ENCODE measurements around the gene KLRC2. TPM values are rescaled to one million over a fixed set of nuclear protein-coding genes. Genes with fewer than 3 reads are reported as not detected.
"Not testable (repeated sequence)": the region's sequence is repeated elsewhere in the genome, so short reads cannot be mapped to it uniquely, and the experiment has no call there.

KLRC2 gene
- 10 to 100 TPM in 2 of 3 donors, 1 to 10 TPM in 1; 3.0 to 57.5 (median 11.4) TPM for total RNA-seq
- total RNA-seq (2013), result 152 TPM

- intact Hi-C loops (cut with micrococcal nuclease); H3K36me3 Mint-ChIP-seq; H3K9me3 Mint-ChIP-seq; H3K27me3 ChIP-seq (ENCODE audit: control insufficient read depth, insufficient read depth, low read length); H3K27me3 Mint-ChIP-seq (ENCODE audit: low read depth in 2 of 2); H3K9me3 ChIP-seq (ENCODE audit: control insufficient read depth, insufficient read depth, low read length); H3K4me1 ChIP-seq (ENCODE audit: control insufficient read depth, insufficient read depth, low read length); H3K36me3 ChIP-seq (ENCODE audit: control insufficient read depth, insufficient read depth, low read length): not testable (repeated sequence)
- peak within 1 kb of the TSS in 1 of 2 donors; percentile 60 for H3K27ac Mint-ChIP-seq
- peak within 1 kb of the TSS; percentile 25 for H3K27ac ChIP-seq (ENCODE audit: low read length)
- 31% methylated on average over 2 of the region's 3 CpGs for WGBS (ENCODE audit: insufficient coverage)
- H3K4me3 Mint-ChIP-seq, result peak within 1 kb of the TSS; percentile 37
- peaks cover 0 to 15% of the 10 kb centered on the region in 2 donors for H3K4me1 Mint-ChIP-seq
- peak within 1 kb of the TSS; percentile 35 for H3K4me3 ChIP-seq (ENCODE audit: low read length)
- DNase-seq (peak in 1 of 2 donors; percentile 11), ATAC-seq (peak in 2 of 3 donors; percentile 47 to 64)
Observed at GRCh38 chr12:10435816-10436215, at the start of gene KLRC2. TSS of gene KLRC2 (minus strand) at chr12:10436010. CDS start at chr12:10435986, 24 bp downstream.

GRCh38 chr12:10481901-10482300, 46.1 kb upstream of the KLRC2 start:
- H3K27me3 ChIP-seq (ENCODE audit: control insufficient read depth, insufficient read depth, low read length); H3K9me3 ChIP-seq (ENCODE audit: control insufficient read depth, insufficient read depth, low read length); H3K4me3 ChIP-seq (ENCODE audit: low read length); H3K27me3 Mint-ChIP-seq (ENCODE audit: low read depth in 2 of 2); H3K36me3 ChIP-seq (ENCODE audit: control insufficient read depth, insufficient read depth, low read length); intact Hi-C loops (cut with micrococcal nuclease): not testable (repeated sequence)
- 9% methylated on average over 2 of the region's 2 CpGs for WGBS (ENCODE audit: insufficient coverage)
- ATAC-seq (peak; percentile 67 to 91 (median 89)), DNase-seq (peak in 1 of 2 donors; percentile 54)
- peaks cover 7 to 11% of the 10 kb centered on the region in 2 donors for H3K9me3 Mint-ChIP-seq
- peaks cover 16% of the 10 kb centered on the region for H3K36me3 Mint-ChIP-seq
- H3K27ac ChIP-seq (ENCODE audit: low read length), result peak overlapping the region; percentile 40
- peaks cover 26 to 38% of the 10 kb centered on the region in 2 donors for H3K4me1 Mint-ChIP-seq
- peak overlapping the region; percentile 70 for H3K4me3 Mint-ChIP-seq
- H3K4me1 ChIP-seq (ENCODE audit: control insufficient read depth, insufficient read depth, low read length), result peaks cover 15% of the 10 kb centered on the region
- peak overlapping the region; percentile 71 to 87 for H3K27ac Mint-ChIP-seq

DNA sequence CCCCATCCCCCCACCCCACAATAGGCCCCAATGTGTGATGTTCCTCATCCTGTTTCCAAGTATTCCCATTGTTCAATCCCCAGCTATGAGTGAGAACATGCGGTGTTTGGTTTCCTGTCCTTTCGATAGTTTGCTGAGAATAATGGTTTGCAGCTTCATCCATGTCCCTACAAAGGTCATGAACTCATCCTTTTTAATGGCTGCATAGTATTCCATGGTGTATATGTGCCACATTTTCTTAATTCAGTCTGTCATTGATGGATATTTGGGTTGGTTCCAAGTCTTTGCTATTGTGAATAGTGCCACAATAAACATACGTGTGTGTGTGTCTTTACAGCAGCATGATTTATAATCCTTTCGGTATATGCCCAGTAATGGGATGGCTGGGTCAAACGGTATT, 37.0 kb upstream of the KLRC2 start:
- DNase-seq; H3K36me3 ChIP-seq (ENCODE audit: control insufficient read depth, insufficient read depth, low read length); H3K4me3 ChIP-seq (ENCODE audit: low read length); intact Hi-C loops (cut with micrococcal nuclease); H3K27me3 ChIP-seq (ENCODE audit: control insufficient read depth, insufficient read depth, low read length); H3K9me3 ChIP-seq (ENCODE audit: control insufficient read depth, insufficient read depth, low read length); H3K27ac Mint-ChIP-seq; H3K27ac ChIP-seq (ENCODE audit: low read length); ATAC-seq; H3K27me3 Mint-ChIP-seq (ENCODE audit: low read depth in 2 of 2); H3K4me3 Mint-ChIP-seq; H3K4me1 Mint-ChIP-seq; H3K4me1 ChIP-seq (ENCODE audit: control insufficient read depth, insufficient read depth, low read length): not testable (repeated sequence)
- Mint-ChIP-seq H3K9me3 (peaks cover 0 to 11% of the 10 kb centered on the region in 2 donors), H3K36me3 (peaks cover 10% of the 10 kb centered on the region)
- WGBS (ENCODE audit: insufficient coverage), result 88% methylated on average over 5 of the region's 5 CpGs

DNA sequence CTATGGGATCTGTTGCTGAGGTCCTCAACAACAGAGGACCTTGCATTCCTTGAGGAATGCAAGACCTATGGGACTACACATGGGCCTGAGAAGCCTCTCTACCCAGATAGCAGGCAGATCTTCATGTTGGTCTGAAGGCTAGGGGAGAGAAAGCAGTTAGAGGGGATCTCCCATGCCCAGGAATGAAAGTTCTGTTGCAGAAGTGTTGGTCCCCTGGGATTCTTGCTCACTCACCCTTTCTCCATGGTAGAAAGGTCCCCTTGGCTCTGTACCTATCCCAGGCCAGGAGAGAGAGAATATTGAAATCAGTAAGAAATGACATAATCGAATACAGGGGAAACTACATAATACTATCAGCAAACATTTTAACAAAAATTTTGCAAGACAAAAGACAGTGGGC, 33.9 kb upstream of the KLRC2 start:
- no peak for TF ChIP-seq CTCF (IDR thresholded peaks at IDR 0.05)
- H3K27me3 Mint-ChIP-seq (ENCODE audit: low read depth in 2 of 2), result peaks cover 3 to 16% of the 10 kb centered on the region in 2 donors
- no peaks in the 10 kb centered on the region for H3K4me1 ChIP-seq (ENCODE audit: control insufficient read depth, insufficient read depth, low read length)
- H3K27ac ChIP-seq (ENCODE audit: low read length), result no peak overlapping the region
- no CpG with 5 or more reads among the region's 1 CpG for WGBS (ENCODE audit: insufficient coverage)
- intact Hi-C loops (cut with micrococcal nuclease), result no loop called here
- peaks cover 19% of the 10 kb centered on the region for H3K36me3 Mint-ChIP-seq
- no peaks in the 10 kb centered on the region for H3K27me3 ChIP-seq (ENCODE audit: control insufficient read depth, insufficient read depth, low read length)
- H3K36me3 ChIP-seq (ENCODE audit: control insufficient read depth, insufficient read depth, low read length), result no peaks in the 10 kb centered on the region
- H3K9me3 Mint-ChIP-seq, result peaks cover 0 to 2% of the 10 kb centered on the region in 2 donors
- no peak overlapping the region for H3K4me3 ChIP-seq (ENCODE audit: low read length)
- no peak overlapping the region for H3K4me3 Mint-ChIP-seq
- peaks cover 7 to 11% of the 10 kb centered on the region in 2 donors for H3K4me1 Mint-ChIP-seq
- no peak for DNase-seq
- H3K9me3 ChIP-seq (ENCODE audit: control insufficient read depth, insufficient read depth, low read length), result no peaks in the 10 kb centered on the region
- no peak overlapping the region for H3K27ac Mint-ChIP-seq
- ATAC-seq, result no peak

GRCh38 chr12:10466311-10466710, 30.5 kb upstream of the KLRC2 start:
- H3K27ac ChIP-seq (ENCODE audit: low read length), result no peak overlapping the region
- no peak overlapping the region for H3K4me3 ChIP-seq (ENCODE audit: low read length)
- Mint-ChIP-seq H3K27ac (no peak overlapping the region), H3K9me3 (peaks cover 2 to 4% of the 10 kb centered on the region in 2 donors), H3K36me3 (peaks cover 43% of the 10 kb centered on the region), H3K4me1 (peaks cover 7 to 11% of the 10 kb centered on the region in 2 donors), H3K27me3 (ENCODE audit: low read depth in 2 of 2) (peaks cover 3 to 16% of the 10 kb centered on the region in 2 donors), H3K4me3 (no peak overlapping the region)
- WGBS (ENCODE audit: insufficient coverage), result 97% methylated on average over 4 of the region's 4 CpGs
- no peak for DNase-seq
- H3K9me3 ChIP-seq (ENCODE audit: control insufficient read depth, insufficient read depth, low read length), result no peaks in the 10 kb centered on the region
- no peaks in the 10 kb centered on the region for H3K4me1 ChIP-seq (ENCODE audit: control insufficient read depth, insufficient read depth, low read length)
- intact Hi-C loops (cut with micrococcal nuclease), result no loop called here
- no peak for ATAC-seq
- no peak for TF ChIP-seq CTCF (IDR thresholded peaks at IDR 0.05)
- H3K36me3 ChIP-seq (ENCODE audit: control insufficient read depth, insufficient read depth, low read length), result no peaks in the 10 kb centered on the region
- H3K27me3 ChIP-seq (ENCODE audit: control insufficient read depth, insufficient read depth, low read length), result no peaks in the 10 kb centered on the region

Data from natural killer cell (primary cell).